Large intestine (tissue), 3 donors: ENCODE measurements around the gene NCOA7. TPM values are rescaled to one million over a fixed set of nuclear protein-coding genes. Genes with fewer than 3 reads are reported as not detected.

ENCODE experiments used
- DNase-seq, 2 donors: peaks; one replicate each; pipeline versions ENCODE4 v3.0.0 to v3.0.0-alpha.2; 2013
- H3K27ac ChIP-seq: one replicate; pipeline ENCODE4 v1.5.1; 2013; ENCODE audit warnings: low read length
- H3K27me3 ChIP-seq: 2 replicates; pipeline ENCODE4 v1.6.1; 2013; ENCODE audit warnings: low read length; ENCODE audit not compliant: control insufficient read depth, insufficient read depth
- H3K36me3 ChIP-seq: 2 replicates; pipeline ENCODE4 v1.6.1; 2013; ENCODE audit warnings: low read length; ENCODE audit not compliant: control insufficient read depth, insufficient read depth
- H3K4me1 ChIP-seq: one replicate; pipeline ENCODE4 v1.6.1; 2013; ENCODE audit warnings: low read length; ENCODE audit not compliant: control insufficient read depth, insufficient read depth
- H3K4me3 ChIP-seq: one replicate; pipeline ENCODE4 v1.5.1; 2013; ENCODE audit warnings: low read length
- H3K9me3 ChIP-seq: one replicate; pipeline ENCODE4 v1.6.1; 2013; ENCODE audit warnings: mild to moderate bottlenecking, low read depth, low read length, moderate library complexity; ENCODE audit not compliant: control insufficient read depth
- WGBS: methylation state at CpG from one replicate; pipeline ENCODE4 v1.1.5; 2013; ENCODE audit warnings: low lambda C conversion rate; ENCODE audit not compliant: insufficient coverage; 5-methylcytosine and 5-hydroxymethylcytosine counted together
- polyA plus RNA-seq: library from polyadenylated mRNA; unstranded; fragments of 120-200 nt; gene quantifications from one replicate; pipeline ENCODE4 v1.2.1, GENCODE V29; 2013

NCOA7 gene
- polyA plus RNA-seq, 1 donor = 78.7 TPM

DNA sequence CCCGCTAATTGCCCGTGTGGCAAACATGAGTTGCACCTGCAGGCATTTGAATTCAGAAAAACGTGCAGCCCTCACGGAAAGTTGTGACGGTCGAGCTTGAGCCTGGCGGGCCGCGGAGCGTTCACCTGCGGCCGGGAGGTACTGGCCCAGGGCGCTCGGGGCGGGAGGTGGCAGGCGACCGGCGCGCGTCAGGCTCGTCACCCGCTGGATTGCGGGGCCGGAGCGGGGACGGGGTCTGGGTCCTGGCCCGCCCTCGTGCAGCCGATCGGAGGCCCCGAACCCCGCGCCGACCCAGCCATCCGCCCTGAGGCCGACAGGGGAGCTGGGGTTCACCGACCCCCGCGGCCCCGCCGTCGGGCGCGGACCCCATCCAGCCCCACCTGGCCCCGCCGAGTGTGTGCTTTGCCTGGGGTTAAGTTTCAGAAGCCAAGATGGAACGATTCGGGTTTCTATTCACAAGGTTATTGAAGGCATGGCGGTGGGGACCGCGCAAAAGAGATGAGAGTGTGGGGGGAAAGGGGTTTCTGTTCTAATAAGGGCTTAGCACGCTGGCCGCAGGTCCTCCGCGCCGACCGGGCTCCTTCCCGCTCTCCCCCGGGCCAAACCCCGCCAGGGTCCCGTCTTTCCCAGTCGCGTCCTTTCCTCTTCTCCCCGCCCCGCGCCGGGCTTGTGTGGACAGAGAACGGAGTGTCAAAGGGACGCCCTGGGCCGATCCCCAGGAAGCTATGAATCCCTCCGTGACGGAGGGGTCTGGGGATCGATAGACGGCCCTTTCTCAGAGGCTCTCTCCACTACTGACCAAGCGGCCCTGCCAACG lies 43.0 kb upstream of the NCOA7 start:
- Histone ChIP-seq H3K4me1 (peaks cover 14% of the 10 kb centered on the region), H3K4me3 (peak overlapping the region; percentile 46), H3K36me3 (no peaks in the 10 kb centered on the region), H3K27ac (no peak overlapping the region), H3K27me3 (peaks cover 77% of the 10 kb centered on the region), H3K9me3 (no peaks in the 10 kb centered on the region)
- no CpG with 5 or more reads among the region's 76 CpGs for WGBS
- DNase-seq = peak; percentile 13 to 66

DNA sequence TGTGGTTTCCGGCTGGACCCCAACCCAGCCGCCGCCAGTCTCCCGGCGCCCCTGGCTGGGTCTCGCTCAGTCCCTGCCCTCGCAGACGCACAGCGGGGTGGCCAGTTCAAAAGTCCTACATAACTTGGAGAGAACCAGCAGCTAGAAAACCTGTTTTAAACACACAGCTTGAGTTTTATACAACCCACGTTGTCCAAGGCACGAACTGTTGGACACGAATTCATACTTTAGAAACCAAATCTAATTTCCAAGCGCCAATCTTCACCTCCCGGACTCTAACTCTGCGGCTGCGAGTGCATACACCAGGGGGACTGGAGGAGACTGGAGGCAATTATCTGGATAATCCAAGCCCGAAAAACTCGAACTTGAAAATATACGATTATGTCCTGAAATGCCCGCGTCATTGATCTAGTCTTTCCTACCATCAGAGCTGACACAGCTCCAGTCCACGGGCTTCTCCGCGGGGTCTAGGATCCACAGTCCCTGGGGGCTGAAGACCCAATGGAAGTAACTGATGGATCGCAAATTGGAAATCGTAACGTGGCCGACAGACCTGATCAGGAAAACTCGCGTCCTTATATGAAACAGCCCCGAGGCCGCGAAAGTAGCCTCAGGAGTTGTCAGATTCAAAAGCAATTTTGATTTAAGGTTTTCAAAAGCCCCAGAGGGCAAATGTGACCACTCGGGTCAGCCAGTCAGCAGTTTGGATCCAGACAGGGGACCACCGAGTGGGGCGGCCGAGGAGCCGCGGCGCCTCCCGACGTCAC lies 42.2 kb upstream of the NCOA7 start:
- Histone ChIP-seq H3K4me3 (peak overlapping the region; percentile 46), H3K27me3 (peaks cover 80% of the 10 kb centered on the region), H3K9me3 (no peaks in the 10 kb centered on the region), H3K27ac (no peak overlapping the region), H3K36me3 (no peaks in the 10 kb centered on the region), H3K4me1 (peaks cover 14% of the 10 kb centered on the region)
- no CpG with 5 or more reads among the region's 42 CpGs for WGBS
- peak in 1 of 2 donors; percentile 70 for DNase-seq

DNA sequence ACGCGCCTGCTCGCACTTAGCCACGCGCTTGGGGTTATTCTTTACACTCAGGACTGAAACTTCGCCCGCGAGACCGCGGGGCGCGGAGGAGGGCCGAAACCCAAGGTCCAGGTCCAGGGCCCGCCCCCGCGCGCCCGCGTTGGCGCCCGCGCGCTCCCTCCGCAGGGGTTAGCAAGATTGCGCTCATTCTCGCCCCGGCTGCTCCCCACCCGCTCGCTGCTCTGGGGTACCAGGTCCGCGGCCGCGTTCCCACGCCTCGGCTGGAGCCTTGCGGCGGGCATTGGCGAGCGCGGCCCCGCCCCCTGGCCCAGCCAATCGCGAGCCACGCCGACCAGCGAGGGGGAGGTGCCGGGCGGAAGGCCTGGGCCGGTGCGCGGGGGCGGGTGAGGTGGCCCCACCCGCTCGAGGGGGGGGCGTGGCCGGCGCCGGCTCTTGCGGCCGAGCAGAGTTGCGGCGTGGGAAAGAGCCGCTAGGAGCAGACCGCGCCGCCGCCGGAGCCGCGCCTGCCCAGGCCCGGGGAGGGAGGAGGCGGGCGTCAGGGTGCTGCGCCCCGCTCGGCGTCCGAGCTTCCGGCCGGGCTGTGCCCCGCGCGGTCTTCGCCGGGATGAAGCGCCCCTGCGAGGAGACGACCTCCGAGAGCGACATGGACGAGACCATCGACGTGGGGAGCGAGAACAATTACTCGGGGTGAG lies 41.4 kb upstream of the NCOA7 start, which contains the start of gene HEY2:
Gene HEY2 (plus strand): TSS at position 460 of the 692 bp plus-strand sequence. CDS start 145 bp downstream, at position 605.
- Histone ChIP-seq H3K4me3 (peak within 1 kb of the TSS; percentile 52), H3K4me1 (peaks cover 14% of the 10 kb centered on the region), H3K9me3 (no peaks in the 10 kb centered on the region), H3K27me3 (peaks cover 78% of the 10 kb centered on the region), H3K27ac (no peak within 1 kb of the TSS), H3K36me3 (no peaks in the 10 kb centered on the region)
- WGBS = no CpG with 5 or more reads among the region's 95 CpGs
- peak; percentile 87 to 93 for DNase-seq

DNA sequence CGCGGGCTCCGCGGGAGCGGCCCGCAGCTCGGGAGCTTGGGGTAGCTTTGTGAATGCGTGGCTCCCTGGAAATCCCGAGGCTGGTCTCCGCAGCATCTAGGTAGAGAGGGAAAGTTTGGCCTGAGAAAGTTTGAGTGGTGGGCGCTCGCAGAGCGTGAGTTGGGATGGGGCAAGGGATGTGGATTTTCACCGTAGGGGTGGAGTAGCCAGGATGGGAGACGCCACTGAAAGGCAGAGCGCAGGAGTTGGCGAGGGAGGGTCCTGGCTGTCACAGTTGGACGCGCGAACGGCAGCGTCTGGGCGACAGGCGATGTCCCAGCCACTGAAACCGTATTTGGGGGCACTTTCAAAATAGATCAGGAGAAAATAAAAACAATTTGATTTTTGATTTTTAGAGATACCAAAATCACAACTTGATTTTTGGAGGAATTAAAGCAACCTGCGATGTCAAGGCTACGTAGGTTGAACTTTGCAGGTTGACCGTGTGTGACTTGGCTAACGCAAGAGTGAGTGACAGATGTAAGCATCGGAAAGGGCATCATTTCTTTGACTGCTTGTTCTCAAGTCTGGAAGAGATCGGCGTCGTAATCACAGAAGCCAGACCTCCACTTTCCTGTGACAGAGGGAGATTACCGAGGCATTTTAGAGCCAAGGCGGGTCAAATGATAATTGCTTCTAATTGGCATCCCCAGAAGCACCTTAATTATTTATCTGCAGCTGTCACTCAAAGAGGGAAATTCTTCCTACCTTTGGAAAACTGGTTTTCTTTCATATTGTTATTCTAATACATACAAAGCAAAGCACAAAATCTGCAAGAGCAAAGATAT lies 40.7 kb upstream of the NCOA7 start:
- H3K4me3 ChIP-seq = peak overlapping the region; percentile 52
- peaks cover 14% of the 10 kb centered on the region for H3K4me1 ChIP-seq
- H3K9me3 ChIP-seq = no peaks in the 10 kb centered on the region
- no peaks in the 10 kb centered on the region for H3K36me3 ChIP-seq
- H3K27ac ChIP-seq = no peak overlapping the region
- peaks cover 76% of the 10 kb centered on the region for H3K27me3 ChIP-seq
- peak; percentile 9 to 20 for DNase-seq
- no CpG with 5 or more reads among the region's 35 CpGs for WGBS

DNA sequence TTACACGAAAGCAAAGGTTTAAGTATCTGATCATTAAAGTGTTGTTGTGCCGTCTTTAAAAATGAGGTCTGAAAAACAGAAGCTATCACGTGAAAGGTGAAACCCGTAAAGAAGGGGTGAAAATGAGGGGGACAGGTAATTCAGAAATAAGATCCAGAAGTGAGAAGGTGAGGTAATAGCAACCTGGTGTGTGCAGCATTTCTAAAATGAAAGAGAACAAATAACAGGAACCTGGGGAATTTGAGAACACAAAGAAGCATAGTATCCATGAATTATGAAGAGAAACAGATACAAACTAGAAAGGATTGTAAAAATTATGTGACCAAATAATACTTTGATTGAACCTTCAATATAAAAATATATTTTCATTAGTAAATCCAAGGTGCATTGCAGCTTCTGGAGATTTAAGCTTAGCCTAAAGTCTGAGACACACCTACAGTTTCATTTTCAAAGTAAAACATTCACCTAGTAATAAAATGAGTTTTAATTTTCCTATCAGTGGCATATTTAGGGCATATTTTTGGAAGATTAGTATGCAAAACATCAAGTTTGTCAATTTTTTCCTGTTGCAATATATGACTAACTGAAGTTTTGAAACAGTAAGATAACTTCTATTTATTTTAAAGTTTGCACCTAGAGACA lies 39.9 kb upstream of the NCOA7 start:
- Histone ChIP-seq H3K4me1 (peaks cover 14% of the 10 kb centered on the region), H3K27me3 (peaks cover 76% of the 10 kb centered on the region), H3K36me3 (no peaks in the 10 kb centered on the region), H3K9me3 (no peaks in the 10 kb centered on the region), H3K27ac (no peak overlapping the region), H3K4me3 (no peak overlapping the region)
- no peak for DNase-seq
- WGBS = 18% methylated on average over 3 of the region's 4 CpGs

DNA sequence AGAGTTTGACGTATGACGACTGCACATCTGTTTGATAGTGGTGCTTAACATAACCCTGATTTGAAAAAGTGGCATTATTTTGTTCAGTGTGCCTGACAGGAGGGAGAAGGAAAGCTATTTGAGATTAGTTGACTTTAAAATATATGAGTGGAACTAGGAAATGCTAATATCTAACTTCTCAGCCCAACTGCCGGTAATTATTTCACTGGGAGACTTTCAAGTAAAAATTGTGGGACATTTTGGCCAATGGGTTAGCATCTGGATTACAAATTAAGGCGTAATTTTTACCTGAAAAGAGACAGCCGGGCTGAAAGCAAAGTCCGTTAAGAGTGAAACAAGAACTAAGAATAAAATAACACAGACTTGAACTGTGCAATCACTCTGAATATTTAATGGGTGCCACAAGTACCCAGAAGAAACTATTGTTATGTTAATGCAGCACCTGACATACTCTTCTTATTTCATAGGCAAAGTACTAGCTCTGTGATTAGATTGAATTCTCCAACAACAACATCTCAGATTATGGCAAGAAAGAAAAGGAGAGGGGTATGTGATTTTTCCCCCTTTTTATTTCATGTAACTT lies 39.3 kb upstream of the NCOA7 start:
- Histone ChIP-seq H3K9me3 (no peaks in the 10 kb centered on the region), H3K4me3 (no peak overlapping the region), H3K36me3 (no peaks in the 10 kb centered on the region), H3K4me1 (peaks cover 14% of the 10 kb centered on the region), H3K27me3 (peaks cover 73% of the 10 kb centered on the region), H3K27ac (no peak overlapping the region)
- WGBS = 80% methylated on average over 1 of the region's 6 CpGs
- DNase-seq = no peak

DNA sequence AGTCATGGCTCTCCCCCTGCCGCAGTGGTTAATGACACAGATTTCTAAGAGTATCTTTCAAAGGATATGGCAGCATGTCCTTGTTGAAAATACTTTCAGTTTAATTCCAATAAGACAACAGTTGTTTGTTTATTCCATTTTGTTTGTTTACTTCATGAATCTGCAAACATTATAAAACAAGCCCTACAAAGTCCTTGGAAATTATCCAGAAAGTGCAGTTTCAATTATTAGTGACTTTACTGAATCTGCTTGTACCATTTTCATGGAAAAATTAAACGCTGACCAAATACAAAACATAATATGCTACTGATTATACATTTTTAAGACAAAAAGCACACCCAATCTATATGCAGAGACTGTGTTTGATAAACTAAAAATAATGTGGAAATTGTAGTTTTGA lies 38.0 kb upstream of the NCOA7 start:
- WGBS = 100% methylated on average over 1 of the region's 2 CpGs
- DNase-seq = no peak
- Histone ChIP-seq H3K36me3 (no peaks in the 10 kb centered on the region), H3K9me3 (no peaks in the 10 kb centered on the region), H3K27me3 (peaks cover 64% of the 10 kb centered on the region), H3K4me3 (no peak overlapping the region), H3K27ac (no peak overlapping the region), H3K4me1 (peaks cover 7% of the 10 kb centered on the region)

DNA sequence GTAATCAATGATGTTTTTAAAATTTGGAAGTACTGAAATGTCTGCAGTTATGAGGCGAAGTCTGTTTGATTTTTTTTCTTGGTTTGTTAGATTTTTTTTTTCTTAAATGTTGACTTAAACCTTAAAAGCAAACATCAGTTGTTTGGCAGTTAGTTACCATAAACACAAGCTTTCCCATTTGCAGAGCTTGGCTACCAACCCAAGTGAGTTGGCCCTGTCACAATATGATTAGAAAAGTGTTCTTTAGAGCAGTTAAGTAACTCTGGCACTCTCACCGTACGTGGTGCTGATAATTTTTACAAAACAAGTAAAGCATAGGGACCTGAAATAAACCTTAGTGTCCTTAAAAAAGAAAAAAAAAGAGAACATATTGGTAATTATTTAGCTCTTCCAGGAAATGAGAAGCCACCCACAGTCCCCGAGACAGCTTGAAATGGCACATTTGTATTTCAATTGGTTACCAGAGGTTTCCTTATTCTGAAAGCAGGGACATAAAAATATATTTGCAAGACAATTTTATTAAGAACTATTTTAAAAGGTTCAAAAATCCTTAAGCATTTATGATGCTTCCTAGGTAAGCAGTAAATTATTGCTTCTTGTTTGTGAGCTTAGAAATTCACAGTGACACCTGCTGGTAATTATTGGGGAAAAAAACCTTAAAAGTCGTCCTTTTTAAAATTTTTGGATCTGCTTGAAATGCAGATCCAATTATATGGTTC lies 37.4 kb upstream of the NCOA7 start:
- no peak for DNase-seq
- Histone ChIP-seq H3K36me3 (no peaks in the 10 kb centered on the region), H3K4me3 (no peak overlapping the region), H3K27me3 (peaks cover 58% of the 10 kb centered on the region), H3K27ac (no peak overlapping the region), H3K4me1 (peaks cover 7% of the 10 kb centered on the region), H3K9me3 (no peaks in the 10 kb centered on the region)
- 41% methylated on average over 3 of the region's 5 CpGs for WGBS

DNA sequence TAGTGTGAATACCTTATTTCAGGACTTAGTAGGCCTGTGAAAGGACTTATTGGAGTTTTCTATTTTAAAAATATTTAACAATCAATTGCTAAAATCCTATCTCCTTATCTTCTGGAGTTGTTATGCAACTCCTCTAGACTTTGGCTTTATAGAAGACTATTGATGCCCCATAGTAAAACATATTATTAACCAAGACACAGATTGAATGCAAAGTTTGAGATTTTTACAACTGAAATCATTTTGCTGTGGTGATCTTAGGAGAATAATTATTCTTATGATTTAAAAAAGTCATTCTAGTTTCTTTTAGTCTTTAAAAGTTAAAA lies 36.9 kb upstream of the NCOA7 start:
- Histone ChIP-seq H3K9me3 (no peaks in the 10 kb centered on the region), H3K36me3 (no peaks in the 10 kb centered on the region), H3K4me1 (peaks cover 3% of the 10 kb centered on the region), H3K27ac (no peak overlapping the region), H3K4me3 (no peak overlapping the region), H3K27me3 (peaks cover 58% of the 10 kb centered on the region)
- no peak for DNase-seq
